Activated CD4-positive, alpha-beta T cell treated with anti-CD3 and anti-CD28 coated beads, Interleukin-2, amount 10 ng/mL, durations not matched to agents 7 days and 5 days (primary cell): ENCODE data around the gene PRDM11. TPM values are rescaled to one million over a fixed set of nuclear protein-coding genes. Genes with fewer than 3 reads are reported as not detected.
A peak's percentile ranks its signal among the peaks of the same experiment; 100 is the strongest.

Source experiments
- CTCF ChIA-PET: fragments of 350-600 bp; sonication (Branson Sonifier 250); formaldehyde crosslinking; loops from one replicate; lab custom pipeline; 2021; ENCODE audit warnings: antibody characterized with exemption; lab: Charles Lee
- POLR2A ChIA-PET: fragments of 350-600 bp; sonication (Branson Sonifier 250); formaldehyde crosslinking; loops from one replicate; lab custom pipeline; 2021; ENCODE audit warnings: antibody characterized with exemption; lab: Charles Lee
- DNase-seq: peaks from one replicate; pipeline ENCODE4 v3.0.0-alpha.2; 2020
- H3K27ac Mint-ChIP-seq: one replicate; pipeline ENCODE4 v1.8.0; 2021; ENCODE audit warnings: mild to moderate bottlenecking, moderate library complexity, mixed read lengths
- H3K27me3 Mint-ChIP-seq: one replicate; pipeline ENCODE4 v1.8.0; 2021; ENCODE audit warnings: mixed read lengths
- H3K36me3 Mint-ChIP-seq: one replicate; pipeline ENCODE4 v1.8.0; 2021; ENCODE audit warnings: low read depth, mixed read lengths
- H3K4me1 Mint-ChIP-seq: one replicate; pipeline ENCODE4 v1.8.0; 2021; ENCODE audit warnings: mixed read lengths
- H3K4me3 Mint-ChIP-seq: one replicate; pipeline ENCODE4 v1.8.0; 2021; ENCODE audit warnings: mild to moderate bottlenecking, moderate library complexity, mixed read lengths
- H3K9me3 Mint-ChIP-seq: one replicate; pipeline ENCODE4 v1.8.0; 2021; ENCODE audit warnings: mixed read lengths
- total RNA-seq, 2 experiments: library from RNA; stranded (reverse); gene quantifications; one replicate each; pipeline ENCODE4 v1.2.3, GENCODE V29; 2021

PRDM11 gene
- total RNA-seq, 2 experiments from 2014 or later = 1.6 to 1.7 TPM

GRCh38 chr11:45176996-45177395 lies 30.6 kb downstream of the PRDM11 start:
- POLR2A ChIA-PET = no interaction called here
- Mint-ChIP-seq H3K27ac (no peak overlapping the region), H3K4me1 (peaks cover 3% of the 10 kb centered on the region), H3K9me3 (no peaks in the 10 kb centered on the region), H3K36me3 (no peaks in the 10 kb centered on the region), H3K27me3 (peaks cover 29% of the 10 kb centered on the region), H3K4me3 (no peak overlapping the region)
- CTCF ChIA-PET = no interaction called here
- no peak for DNase-seq

- no peaks in the 10 kb centered on the region for H3K36me3 Mint-ChIP-seq
- peaks cover 31% of the 10 kb centered on the region for H3K27me3 Mint-ChIP-seq
- DNase-seq = no peak
- CTCF ChIA-PET = no interaction called here
- H3K27ac Mint-ChIP-seq = no peak overlapping the region
- H3K4me3 Mint-ChIP-seq = no peak overlapping the region
- no peaks in the 10 kb centered on the region for H3K9me3 Mint-ChIP-seq
- POLR2A ChIA-PET = no interaction called here
- peaks cover 3% of the 10 kb centered on the region for H3K4me1 Mint-ChIP-seq
Measured at GRCh38 chr11:45178223-45178622, 31.8 kb downstream of the PRDM11 start.

- Mint-ChIP-seq H3K9me3 (no peaks in the 10 kb centered on the region), H3K36me3 (no peaks in the 10 kb centered on the region), H3K27me3 (peaks cover 31% of the 10 kb centered on the region), H3K4me1 (peaks cover 3% of the 10 kb centered on the region), H3K4me3 (no peak overlapping the region), H3K27ac (no peak overlapping the region)
- ChIA-PET POLR2A (no interaction called here), CTCF (no interaction called here)
- no peak for DNase-seq
Measured at GRCh38 chr11:45178890-45179671, 32.6 kb downstream of the PRDM11 start.

DNA sequence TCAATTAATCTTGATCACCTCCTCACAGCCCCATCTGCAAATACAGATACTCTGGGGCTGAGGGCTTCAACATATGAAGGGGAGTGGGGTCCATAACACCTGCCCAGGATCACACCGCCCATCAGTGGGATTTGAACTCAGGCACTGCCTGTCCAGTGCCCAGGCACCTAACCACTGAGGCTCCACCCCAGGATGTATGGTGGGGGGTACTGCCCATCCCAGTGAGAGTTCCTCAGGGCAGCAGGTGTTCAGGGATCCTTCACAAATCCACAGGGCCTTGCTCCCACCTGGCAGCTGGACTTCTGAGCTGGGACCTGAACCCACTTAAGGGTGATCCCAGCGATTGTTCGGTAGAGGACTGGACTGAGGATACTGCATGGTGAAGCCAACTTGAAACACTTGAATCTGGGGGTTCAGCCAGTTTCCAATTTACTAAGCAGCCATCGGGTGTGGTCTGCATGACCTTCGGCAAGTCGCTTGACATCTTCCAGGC lies 33.3 kb downstream of the PRDM11 start:
- Mint-ChIP-seq H3K4me1 (peaks cover 3% of the 10 kb centered on the region), H3K27ac (no peak overlapping the region), H3K36me3 (no peaks in the 10 kb centered on the region), H3K27me3 (peaks cover 31% of the 10 kb centered on the region), H3K9me3 (no peaks in the 10 kb centered on the region), H3K4me3 (peak overlapping the region; percentile 33)
- CTCF ChIA-PET = no interaction called here
- POLR2A ChIA-PET = no interaction called here
- DNase-seq = no peak

DNA sequence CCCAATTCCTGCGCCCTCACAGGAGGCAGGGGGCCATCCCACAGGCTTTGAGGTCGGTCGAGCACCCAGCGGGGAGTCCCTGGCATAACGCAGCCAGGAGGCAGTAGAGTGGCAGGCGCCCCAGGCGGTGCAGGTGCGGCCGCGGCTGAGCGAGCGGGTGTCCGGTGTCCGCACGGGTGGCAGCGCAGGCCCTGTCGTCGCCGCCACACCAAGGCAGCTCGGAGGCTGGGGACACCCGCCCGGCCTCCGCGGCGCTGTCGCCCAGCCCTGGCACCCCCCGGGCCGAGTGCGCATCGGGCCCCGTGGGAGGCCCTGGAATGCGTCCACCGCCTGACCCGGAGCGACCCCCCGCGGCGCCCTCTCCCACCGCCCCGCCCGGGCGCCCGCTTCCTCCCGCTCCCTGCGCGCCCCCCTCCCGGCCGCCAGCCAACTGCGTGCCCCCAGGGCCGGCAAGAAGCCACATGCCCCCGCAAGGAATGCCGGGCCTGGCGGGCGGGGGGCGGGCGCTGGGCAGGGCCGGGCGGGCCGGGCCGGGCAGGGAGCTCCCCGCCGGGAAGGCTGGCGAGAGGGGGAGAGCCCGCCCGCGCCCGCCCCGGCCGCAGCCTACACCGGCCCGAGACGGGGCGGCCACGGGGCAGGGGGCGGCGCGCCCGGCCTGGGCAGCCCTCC lies 33.9 kb downstream of the PRDM11 start:
- no peaks in the 10 kb centered on the region for H3K36me3 Mint-ChIP-seq

DNA sequence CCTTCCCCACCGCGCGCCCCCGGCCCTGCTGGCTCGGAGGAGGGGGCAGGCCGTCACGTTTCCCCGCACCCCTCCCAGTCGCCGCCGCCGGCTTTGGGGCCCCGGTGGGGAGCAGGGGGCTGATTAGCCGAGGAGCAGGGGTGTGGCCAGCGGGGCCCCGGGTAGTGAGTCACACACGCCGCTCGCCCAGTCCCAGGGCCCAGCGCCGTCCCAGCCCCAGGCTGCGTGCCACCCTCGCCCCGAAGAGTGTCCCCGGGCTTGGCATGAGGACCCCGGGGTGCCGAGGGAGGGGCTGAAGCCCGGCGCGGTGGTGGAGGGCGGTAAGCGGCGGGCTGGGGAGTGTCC lies 34.4 kb downstream of the PRDM11 start:
- ChIA-PET CTCF (no interaction called here), POLR2A (no interaction called here)
- H3K36me3 Mint-ChIP-seq = no peaks in the 10 kb centered on the region
- peaks cover 3% of the 10 kb centered on the region for H3K4me1 Mint-ChIP-seq
- H3K9me3 Mint-ChIP-seq = no peaks in the 10 kb centered on the region
- H3K4me3 Mint-ChIP-seq = no peak overlapping the region
- no peak overlapping the region for H3K27ac Mint-ChIP-seq
- no peak for DNase-seq
- peaks cover 31% of the 10 kb centered on the region for H3K27me3 Mint-ChIP-seq

More for the DNA sequence above, 33.9 kb downstream of the PRDM11 start:
- DNase-seq = no peak
- peaks cover 3% of the 10 kb centered on the region for H3K4me1 Mint-ChIP-seq
- POLR2A ChIA-PET = no interaction called here
- peak overlapping the region; percentile 33 for H3K4me3 Mint-ChIP-seq
- no peak overlapping the region for H3K27ac Mint-ChIP-seq
- H3K27me3 Mint-ChIP-seq = peaks cover 31% of the 10 kb centered on the region
- CTCF ChIA-PET = no interaction called here
- no peaks in the 10 kb centered on the region for H3K9me3 Mint-ChIP-seq

GRCh38 chr11:45181193-45181888 lies 34.9 kb downstream of the PRDM11 start:
- Mint-ChIP-seq H3K27ac (no peak overlapping the region), H3K9me3 (no peaks in the 10 kb centered on the region), H3K27me3 (peaks cover 31% of the 10 kb centered on the region), H3K36me3 (no peaks in the 10 kb centered on the region), H3K4me1 (peaks cover 3% of the 10 kb centered on the region), H3K4me3 (no peak overlapping the region)
- ChIA-PET CTCF (no interaction called here), POLR2A (no interaction called here)
- DNase-seq = no peak

GRCh38 chr11:45181889-45182550 lies 35.6 kb downstream of the PRDM11 start:
- CTCF ChIA-PET = no interaction called here
- Mint-ChIP-seq H3K9me3 (no peaks in the 10 kb centered on the region), H3K27me3 (peaks cover 31% of the 10 kb centered on the region), H3K27ac (no peak overlapping the region), H3K4me3 (no peak overlapping the region), H3K36me3 (no peaks in the 10 kb centered on the region), H3K4me1 (peaks cover 3% of the 10 kb centered on the region)
- POLR2A ChIA-PET = no interaction called here
- DNase-seq = no peak

GRCh38 chr11:45182902-45183301 lies 36.5 kb downstream of the PRDM11 start:
- H3K4me1 Mint-ChIP-seq = peaks cover 3% of the 10 kb centered on the region
- no peak overlapping the region for H3K4me3 Mint-ChIP-seq
- DNase-seq = peak; percentile 11
- no peak overlapping the region for H3K27ac Mint-ChIP-seq
- no peaks in the 10 kb centered on the region for H3K9me3 Mint-ChIP-seq
- no peaks in the 10 kb centered on the region for H3K36me3 Mint-ChIP-seq
- ChIA-PET POLR2A (no interaction called here), CTCF (no interaction called here)
- peaks cover 29% of the 10 kb centered on the region for H3K27me3 Mint-ChIP-seq

- Mint-ChIP-seq H3K4me3 (no peak overlapping the region), H3K36me3 (no peaks in the 10 kb centered on the region), H3K27ac (no peak overlapping the region), H3K27me3 (peaks cover 13% of the 10 kb centered on the region), H3K4me1 (peaks cover 3% of the 10 kb centered on the region), H3K9me3 (no peaks in the 10 kb centered on the region)
- DNase-seq = no peak
- POLR2A ChIA-PET = no interaction called here
- CTCF ChIA-PET = interaction anchor here (0.6 kb wide), 1 partner anchor 1275 kb away, joined by 4 read pairs; no protein-coding TSS in a partner anchor
Measured at GRCh38 chr11:45184640-45185039, 38.2 kb downstream of the PRDM11 start.

DNA sequence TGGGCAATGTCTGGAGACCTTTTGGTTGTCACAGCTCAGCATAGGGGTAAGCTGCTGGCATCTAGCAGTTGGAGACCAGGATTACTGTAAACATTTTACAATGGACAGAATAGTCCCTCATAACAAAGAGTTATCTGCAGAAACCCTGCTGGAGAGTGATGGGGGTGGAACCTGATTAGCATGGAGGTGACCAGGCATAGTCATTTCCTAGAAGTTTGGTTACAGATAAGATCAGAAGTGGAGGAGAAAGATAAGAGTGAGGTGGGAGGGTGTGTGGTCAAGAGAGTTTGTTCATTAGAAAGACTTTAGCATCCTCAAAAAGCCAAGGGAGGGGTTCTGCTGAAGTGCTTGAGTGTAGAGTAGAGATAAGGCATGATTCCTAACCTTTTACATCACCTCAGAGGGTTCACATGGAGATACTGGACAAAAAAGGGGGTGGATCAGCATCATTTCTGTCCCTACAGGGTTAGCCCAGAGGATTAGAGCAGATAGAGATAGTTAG lies 38.8 kb downstream of the PRDM11 start:
- H3K27ac Mint-ChIP-seq = no peak overlapping the region
- H3K4me1 Mint-ChIP-seq = no peaks in the 10 kb centered on the region
- ChIA-PET POLR2A (no interaction called here), CTCF (no interaction called here)
- H3K4me3 Mint-ChIP-seq = no peak overlapping the region
- H3K36me3 Mint-ChIP-seq = no peaks in the 10 kb centered on the region
- peaks cover 8% of the 10 kb centered on the region for H3K27me3 Mint-ChIP-seq
- DNase-seq = no peak
- no peaks in the 10 kb centered on the region for H3K9me3 Mint-ChIP-seq

DNA sequence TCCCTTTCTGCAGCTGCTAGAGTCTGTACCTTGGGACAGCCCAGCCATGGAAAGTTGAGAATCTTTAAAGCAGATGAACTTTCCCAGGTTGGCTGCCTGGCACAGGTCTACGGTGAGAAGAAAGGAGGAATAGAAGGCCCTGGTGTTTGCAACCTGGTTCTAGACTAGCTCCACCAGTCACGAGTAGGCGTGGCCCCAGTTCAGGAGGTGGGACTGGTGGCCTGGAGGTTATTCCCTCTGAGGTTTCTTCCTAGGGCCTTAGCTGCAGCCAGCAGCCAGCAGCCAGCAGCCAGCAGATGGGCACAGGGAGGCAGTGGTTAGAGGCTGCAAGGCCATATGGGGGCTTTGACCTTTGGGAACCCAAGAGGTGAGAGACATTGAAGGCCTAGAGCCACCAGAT lies 40.9 kb downstream of the PRDM11 start:
- Mint-ChIP-seq H3K9me3 (no peaks in the 10 kb centered on the region), H3K27ac (no peak overlapping the region), H3K4me3 (no peak overlapping the region), H3K36me3 (no peaks in the 10 kb centered on the region), H3K27me3 (no peaks in the 10 kb centered on the region), H3K4me1 (no peaks in the 10 kb centered on the region)
- CTCF ChIA-PET = interaction anchor here (0.7 kb wide), 1 partner anchor 19 kb away, joined by 3 read pairs; no protein-coding TSS in a partner anchor
- POLR2A ChIA-PET = no interaction called here
- DNase-seq = no peak
